G401 (cell line): ENCODE data around the gene FAM120C. TPM values are rescaled to one million over a fixed set of nuclear protein-coding genes. Genes with fewer than 3 reads are reported as not detected.

Source experiments
- DNase-seq: peaks from one replicate; pipeline ENCODE4 v3.0.0-alpha.2; 2015; ENCODE audit warnings: low spot score
- in situ Hi-C: cut with HindIII; loops from 2 replicates; pipeline ENCODE4 v1.10.0; 2016; ENCODE audit warnings: low sequenced_read_pairs, mixed read lengths
- total RNA-seq: library from RNA; depleted of rRNA; stranded (reverse); fragments of >200 nt; shearing (Covaris generic); gene quantifications from 2 replicates; pipeline ENCODE4 v1.2.3, GENCODE V29; 2014

Gene FAM120C
- total RNA-seq, 1 experiment from 2014 or later, result 3.6 TPM

- in situ Hi-C loops, result no loop called here
- no peak for DNase-seq
Observed at GRCh38 chrX:54171091-54171490, 12.0 kb downstream of the FAM120C start.

DNA sequence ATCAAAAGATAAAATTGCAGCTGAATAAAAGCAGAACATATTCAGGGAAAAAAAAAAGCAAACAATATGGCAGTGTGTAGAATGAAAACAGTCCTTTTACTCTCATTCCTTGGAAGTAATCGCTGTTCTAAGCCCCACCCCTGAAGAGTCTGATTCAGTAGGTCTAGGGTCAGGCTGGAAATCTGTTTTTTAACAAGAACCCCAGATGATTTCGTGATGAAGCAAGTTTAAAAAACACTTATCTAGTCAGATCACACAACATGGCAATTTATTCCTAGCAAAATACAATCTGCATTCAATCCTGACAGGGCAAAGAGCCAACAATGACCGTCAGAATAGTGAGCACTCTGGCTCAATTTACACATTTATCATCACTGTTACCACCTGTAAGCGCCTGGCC, 16.1 kb downstream of the FAM120C start:
- in situ Hi-C loops, result no loop called here
- no peak for DNase-seq

DNA sequence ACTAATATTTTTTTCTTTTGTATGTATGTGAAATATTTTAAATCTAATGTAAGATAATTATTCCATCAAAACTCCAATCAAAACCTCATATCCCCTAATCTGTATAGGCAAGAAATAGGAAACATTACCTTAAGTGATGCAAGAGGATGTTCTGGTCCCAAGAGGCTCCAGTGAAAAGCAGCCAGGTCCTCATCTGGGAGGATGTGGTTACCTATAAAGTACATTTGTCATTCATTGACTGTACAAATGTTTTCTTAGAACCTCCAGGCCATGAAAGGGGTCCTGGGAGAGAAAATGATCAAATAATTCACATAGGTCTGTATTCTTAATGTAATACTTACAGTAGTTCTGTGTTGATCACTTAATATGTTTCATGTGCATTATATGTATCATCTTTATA, 25.5 kb downstream of the FAM120C start:
- in situ Hi-C loops, result no loop called here
- no peak for DNase-seq

DNA sequence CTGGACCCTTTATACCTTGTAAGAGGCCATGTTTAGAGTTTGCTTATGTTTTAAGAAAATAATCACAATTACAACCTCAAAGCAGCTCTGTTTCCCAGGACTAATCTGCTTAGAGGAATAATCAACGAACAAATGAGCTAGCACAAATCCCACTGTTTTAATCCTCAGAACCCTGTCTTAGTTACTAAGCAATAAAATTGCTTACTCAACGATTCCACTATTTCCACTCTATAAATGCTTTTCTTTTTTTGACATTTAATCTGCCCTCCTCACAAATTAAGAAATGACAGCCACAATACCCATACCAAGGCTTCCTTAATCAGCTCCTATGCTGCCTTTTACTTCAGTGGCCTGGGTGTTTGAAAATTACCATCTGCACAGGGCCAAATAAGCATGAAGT, 48.8 kb downstream of the FAM120C start:
- in situ Hi-C loops, result no loop called here
- DNase-seq, result no peak

DNA sequence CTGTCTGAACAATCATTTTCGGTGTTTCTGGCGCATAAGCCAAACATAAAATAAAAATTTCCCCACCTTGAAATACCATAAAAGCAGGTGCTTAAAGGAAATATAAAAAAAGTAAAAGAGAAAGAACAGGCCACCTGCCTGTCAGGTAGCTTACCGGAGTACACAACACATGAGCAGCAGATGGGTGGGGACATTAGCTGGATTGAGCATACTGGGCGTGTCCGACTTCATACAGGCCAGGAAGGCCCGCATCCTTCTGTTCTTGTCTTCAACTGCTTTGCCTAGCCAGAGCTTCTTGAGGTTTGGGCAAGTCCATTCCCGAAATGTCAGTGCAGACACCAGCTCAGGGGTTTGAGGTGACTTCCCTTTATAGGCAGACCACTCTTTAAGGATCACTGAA, 66.7 kb downstream of the FAM120C start:
- in situ Hi-C loops, result no loop called here
- no peak for DNase-seq

DNA sequence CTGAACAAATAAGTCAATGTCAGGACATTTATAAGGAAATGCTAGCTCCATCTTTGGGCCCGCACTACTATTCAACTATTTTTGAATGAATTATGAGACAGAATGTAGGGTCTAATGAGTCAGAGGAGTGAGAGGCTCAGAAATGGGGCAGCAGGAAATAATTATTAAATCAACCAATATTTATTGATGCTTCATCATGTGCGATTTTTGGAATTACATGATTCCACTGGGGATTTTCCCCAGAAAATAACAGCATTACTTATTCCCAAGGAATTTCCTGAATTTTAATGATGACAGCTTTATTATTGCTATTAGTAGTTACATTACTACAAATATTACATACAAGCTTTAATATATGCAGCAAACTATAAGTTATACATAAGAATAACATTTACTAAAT, 89.5 kb downstream of the FAM120C start:
- DNase-seq, result no peak
- in situ Hi-C loops, result no loop called here

DNA sequence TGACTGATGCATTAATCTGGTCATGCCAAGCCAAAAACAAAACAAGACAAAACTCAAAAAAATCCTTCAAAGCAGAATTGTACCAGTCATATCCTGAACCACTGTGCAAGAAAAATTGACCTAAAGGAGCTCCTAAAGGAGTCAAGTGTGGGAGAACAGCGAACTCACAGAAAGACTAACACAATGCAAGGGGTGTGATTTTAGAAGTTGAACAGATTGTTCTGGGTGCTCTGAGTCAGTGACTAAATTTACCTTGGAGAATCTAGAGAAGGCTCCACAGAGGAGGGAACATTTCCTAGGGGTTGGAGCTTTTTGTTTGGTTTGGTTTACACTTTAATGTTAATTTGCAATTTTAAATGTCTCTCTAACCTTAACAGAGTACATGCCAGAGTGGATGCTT, 89.9 kb downstream of the FAM120C start:
- in situ Hi-C loops, result no loop called here
- no peak for DNase-seq

- in situ Hi-C loops, result no loop called here
Observed at GRCh38 chrX:54090880-54091279, 92.2 kb downstream of the FAM120C start.

GRCh38 chrX:54089191-54089590, 93.9 kb downstream of the FAM120C start:
- DNase-seq, result no peak
- in situ Hi-C loops, result no loop called here

More at GRCh38 chrX:54090880-54091279, 92.2 kb downstream of the FAM120C start:
- no peak for DNase-seq

GRCh38 chrX:54087661-54088060, 95.4 kb downstream of the FAM120C start:
- DNase-seq, result peak; percentile 2
- in situ Hi-C loops, result no loop called here

DNA sequence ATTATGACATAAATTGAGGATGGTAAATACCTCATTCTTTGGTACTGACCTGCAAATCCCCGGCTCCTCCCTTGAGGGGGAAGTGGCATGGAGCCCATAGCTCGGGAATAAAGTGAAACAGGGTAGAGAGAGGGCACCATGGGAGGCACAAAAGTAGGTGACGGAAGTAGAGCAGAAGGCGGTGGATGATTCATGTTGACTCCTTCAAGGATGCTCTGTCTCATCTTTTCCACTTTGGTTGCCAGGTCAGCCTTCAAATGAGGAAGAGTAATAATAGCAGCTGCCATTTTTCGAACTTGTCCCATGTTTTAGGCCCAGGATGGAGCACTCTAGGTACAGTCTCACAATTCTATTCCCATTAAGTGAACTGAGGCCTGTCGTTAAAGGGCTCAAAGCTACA, 97.4 kb downstream of the FAM120C start:
- DNase-seq, result no peak
- in situ Hi-C loops, result no loop called here

- in situ Hi-C loops, result no loop called here
- DNase-seq, result no peak
Observed at GRCh38 chrX:54076903-54077302, 106.2 kb downstream of the FAM120C start.

- DNase-seq, result no peak
- in situ Hi-C loops, result no loop called here
Observed at GRCh38 chrX:54074826-54075225, 108.2 kb downstream of the FAM120C start.

DNA sequence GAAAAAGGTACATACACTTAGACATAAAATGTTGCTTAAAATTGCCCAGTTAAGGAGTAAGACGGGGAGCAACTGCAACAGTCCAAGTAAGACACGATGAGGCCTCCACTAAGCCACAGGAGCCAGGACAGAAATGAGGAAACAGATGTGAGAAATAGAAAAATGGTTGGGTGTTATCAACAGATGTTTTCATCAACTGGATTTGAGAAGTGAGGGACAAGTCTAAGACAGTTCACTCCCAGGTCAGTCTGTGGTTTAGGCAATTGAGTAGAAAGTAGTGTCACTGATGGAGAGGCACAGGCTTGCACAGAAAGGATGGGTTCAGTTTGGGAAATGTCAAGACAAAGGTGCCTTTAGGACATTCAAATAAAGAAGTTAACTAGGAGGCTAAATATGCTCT, 115.3 kb downstream of the FAM120C start:
- in situ Hi-C loops, result no loop called here
- no peak for DNase-seq

DNA sequence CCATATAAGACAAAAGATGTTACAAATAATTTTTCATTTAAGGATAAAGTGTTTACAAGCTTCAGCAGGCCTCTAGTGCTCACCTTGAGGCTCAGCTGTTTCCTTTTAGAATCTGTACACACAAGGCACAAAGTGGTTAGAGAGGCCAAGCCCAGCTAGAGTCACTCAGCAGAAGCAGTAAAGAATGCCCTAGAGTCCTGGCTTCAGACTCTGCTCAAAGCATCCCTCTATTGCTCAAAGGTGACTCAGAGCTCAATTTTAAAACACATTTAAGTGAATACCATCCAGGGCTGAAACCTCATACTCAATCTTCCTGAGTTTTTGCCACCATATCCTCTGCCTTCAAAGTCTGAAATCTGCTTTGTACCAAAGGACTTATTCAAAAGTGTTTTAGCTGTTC, 116.2 kb downstream of the FAM120C start:
- no peak for DNase-seq
- in situ Hi-C loops, result no loop called here

DNA sequence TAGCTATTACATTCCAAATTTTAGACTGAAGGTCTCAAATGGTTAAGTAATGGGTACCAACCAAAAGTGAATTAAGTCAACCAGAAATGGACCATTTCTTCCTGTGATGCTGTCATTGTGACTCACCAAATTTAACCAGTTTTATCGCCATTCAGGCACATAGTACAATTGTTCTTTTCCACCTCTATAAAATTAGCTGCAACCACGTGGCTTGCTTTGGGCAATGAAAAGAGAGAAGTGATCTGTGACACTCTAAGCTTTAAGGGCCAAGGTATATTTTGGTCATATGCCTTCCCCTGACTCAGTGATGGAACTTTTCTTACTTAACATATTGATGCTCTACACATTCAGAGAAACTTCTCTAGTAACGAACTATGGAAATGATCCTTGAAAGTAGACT, 118.5 kb downstream of the FAM120C start:
- in situ Hi-C loops, result no loop called here
- no peak for DNase-seq

DNA sequence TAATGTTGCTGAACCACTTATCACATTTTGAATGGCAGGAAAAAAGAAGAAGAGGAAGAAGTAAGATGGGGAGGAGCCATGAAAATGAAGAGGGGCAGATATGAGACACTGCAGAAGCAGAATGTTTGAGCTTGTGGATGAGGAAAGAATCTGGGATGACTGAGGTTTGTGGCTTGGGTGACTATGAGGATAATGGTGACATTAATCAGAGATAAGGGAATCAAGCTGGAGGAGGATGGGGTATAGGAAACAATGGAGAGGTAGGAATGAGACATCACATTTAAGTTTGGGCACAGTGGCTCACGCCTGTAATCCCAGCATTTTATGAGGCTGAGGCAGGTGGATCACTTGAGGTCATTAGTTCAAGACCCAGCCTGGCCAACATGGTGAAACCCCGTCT, 119.7 kb downstream of the FAM120C start:
- DNase-seq, result no peak

DNA sequence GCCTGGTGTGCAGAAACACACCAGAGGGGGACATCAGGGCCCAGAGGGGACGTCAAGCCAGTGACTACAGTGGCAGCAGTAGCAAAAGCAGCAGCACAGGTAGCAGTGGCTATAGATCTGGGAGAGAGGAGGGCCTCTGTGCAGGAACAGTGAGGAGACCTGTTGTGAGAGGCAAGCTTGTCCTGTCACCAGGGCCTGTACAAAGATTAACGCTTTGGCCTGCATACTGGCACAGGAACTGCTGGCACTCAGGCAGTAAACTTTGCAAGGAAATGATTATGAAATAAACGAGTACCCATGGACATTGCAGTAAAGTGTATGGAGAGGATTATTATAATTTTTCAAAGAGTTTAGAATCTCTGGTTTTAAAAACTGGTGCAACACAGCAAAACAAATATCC, 133.3 kb downstream of the FAM120C start:
- DNase-seq, result no peak
- in situ Hi-C loops, result no loop called here

More for the DNA sequence above, 119.7 kb downstream of the FAM120C start:
- in situ Hi-C loops, result no loop called here

- DNase-seq, result no peak
- in situ Hi-C loops, result no loop called here
Observed at GRCh38 chrX:54048412-54048811, 134.6 kb downstream of the FAM120C start.

GRCh38 chrX:54045563-54046228, 137.4 kb downstream of the FAM120C start:
- no peak for DNase-seq
- in situ Hi-C loops, result no loop called here

GRCh38 chrX:54044877-54045338, 138.1 kb downstream of the FAM120C start:
- in situ Hi-C loops, result no loop called here
- DNase-seq, result no peak
